CD4-positive, alpha-beta memory T cell (primary cell): ENCODE results near the gene MDK. TPM values are rescaled to one million over a fixed set of nuclear protein-coding genes. Genes with fewer than 3 reads are reported as not detected.
A peak's percentile ranks its signal among the peaks of the same experiment; 100 is the strongest.

Source experiments
- CTCF ChIA-PET: fragments of 350-600 bp; sonication (Branson Sonifier 250); formaldehyde crosslinking; loops from one replicate; lab custom pipeline; 2021; ENCODE audit warnings: inconsistent platforms; ENCODE audit not compliant: partially characterized antibody; lab: Charles Lee
- POLR2A ChIA-PET: fragments of 350-600 bp; sonication (Branson Sonifier 250); formaldehyde crosslinking; loops from one replicate; lab custom pipeline; 2021; ENCODE audit not compliant: partially characterized antibody; lab: Charles Lee
- DNase-seq, 5 donors: peaks; one replicate each; pipeline versions ENCODE4 v3.0.0 to v3.0.0-alpha.2; 2020 to 2022; ENCODE audit warnings: mixed read lengths in 1 of 5
- H3K27ac ChIP-seq: one replicate; pipeline ENCODE4 v1.7.0; 2013; ENCODE audit warnings: low read depth, low read length
- H3K27me3 ChIP-seq: 2 replicates; pipeline ENCODE4 v1.7.0; 2013; ENCODE audit warnings: mild to moderate bottlenecking, low read length, moderate library complexity; ENCODE audit not compliant: insufficient read depth
- H3K36me3 ChIP-seq: 2 replicates; pipeline ENCODE4 v1.7.0; 2013; ENCODE audit warnings: mild to moderate bottlenecking, low read length, moderate library complexity; ENCODE audit not compliant: insufficient read depth
- H3K4me1 ChIP-seq: 2 replicates; pipeline ENCODE4 v1.7.0; 2013; ENCODE audit warnings: mild to moderate bottlenecking, low read length, moderate library complexity; ENCODE audit not compliant: insufficient read depth
- H3K4me3 ChIP-seq, 2 donors: one replicate each; pipeline ENCODE4 v1.7.0; 2013; ENCODE audit warnings: low read length in 2 of 2, mild to moderate bottlenecking in 1 of 2
- H3K9me3 ChIP-seq, 2 donors: one replicate each; pipeline ENCODE4 v1.7.0; 2013; ENCODE audit warnings: low read length in 2 of 2, control low read depth in 1 of 2; ENCODE audit not compliant: control insufficient read depth in 1 of 2
- H3K27ac Mint-ChIP-seq, 7 donors: one replicate each; pipeline ENCODE4 v1.8.0; 2020 to 2021; ENCODE audit warnings: mixed read lengths in 7 of 7, mild to moderate bottlenecking in 6 of 7, inconsistent platforms in 3 of 7, moderate library complexity in 3 of 7
- H3K27me3 Mint-ChIP-seq, 2 donors: one replicate each; pipeline ENCODE4 v1.8.0; 2020 to 2021; ENCODE audit warnings: mixed read lengths in 2 of 2
- H3K36me3 Mint-ChIP-seq, 2 donors: one replicate each; pipeline ENCODE4 v1.8.0; 2020 to 2021; ENCODE audit warnings: mixed read lengths in 2 of 2, inconsistent platforms in 1 of 2, mild to moderate bottlenecking in 1 of 2
- H3K4me1 Mint-ChIP-seq, 4 donors: one replicate each; pipeline ENCODE4 v1.8.0; 2020 to 2021; ENCODE audit warnings: mixed read lengths in 4 of 4, mild to moderate bottlenecking in 1 of 4
- H3K4me3 Mint-ChIP-seq, 8 donors: one replicate each; pipeline ENCODE4 v1.8.0; 2020 to 2021; ENCODE audit warnings: mixed read lengths in 8 of 8, mild to moderate bottlenecking in 7 of 8, moderate library complexity in 6 of 8, inconsistent platforms in 3 of 8
- H3K9me3 Mint-ChIP-seq, 8 donors: one replicate each; pipeline ENCODE4 v1.8.0; 2020 to 2021; ENCODE audit warnings: mixed read lengths in 8 of 8, mild to moderate bottlenecking in 5 of 8, inconsistent platforms in 3 of 8, moderate library complexity in 1 of 8
- intact Hi-C: fragments of 100-400 bp; cut with micrococcal nuclease; formaldehyde crosslinking; loops from one replicate; pipeline ENCODE4 v1.15.1; 2023
- polyA plus RNA-seq, 2 donors: library from polyadenylated mRNA; unstranded; fragments of 300-500 nt; fragmentation: Illumina TruSeq; gene quantifications; one replicate each; pipeline ENCODE4 v1.2.3, GENCODE V29; 2021
- total RNA-seq, 2 experiments: library from RNA; stranded (reverse); gene quantifications; one replicate each; pipeline ENCODE4 v1.2.3, GENCODE V29; 2021

The MDK gene
- total and polyA plus RNA-seq, 4 experiments from 2014 or later: 4.7 to 5.6 TPM; not detected in 2

- Histone ChIP-seq H3K9me3 (no peaks in the 10 kb centered on the region), H3K27ac (peak within 1 kb of the TSS; percentile 83), H3K4me3 (peak within 1 kb of the TSS; percentile 83 to 89), H3K4me1 (peaks cover 84% of the 10 kb centered on the region), H3K27me3 (no peaks in the 10 kb centered on the region), H3K36me3 (no peaks in the 10 kb centered on the region)
- peaks cover 6 to 26% of the 10 kb centered on the region in 2 donors for H3K36me3 Mint-ChIP-seq
- ChIA-PET CTCF (interaction anchor here (0.6 to 17.9 kb wide), 10 partner anchors 7 to 42 kb away, joined by 3 to 469 read pairs (median 6); no protein-coding TSS in a partner anchor), POLR2A (interaction anchor here (0.8 to 14.7 kb wide), 6 partner anchors 8 to 34 kb away, joined by 3 to 334 read pairs (median 20); partner anchors contain the start of gene MDK)
- H3K9me3 Mint-ChIP-seq: peaks cover 0 to 2% (median 0%) of the 10 kb centered on the region in 8 donors
- intact Hi-C loops: loop anchor here (1.0 to 5.0 kb wide), 4 partner anchors 16 to 270 kb away; partner anchors contain the start of genes ATG13, HARBI1 and MDK
- peaks cover 49 to 94% (median 76%) of the 10 kb centered on the region in 4 donors for H3K4me1 Mint-ChIP-seq
- peak; percentile 87 to 99 (median 95) for DNase-seq
- peak within 1 kb of the TSS; percentile 92 to 99 (median 94) for H3K4me3 Mint-ChIP-seq
- H3K27me3 Mint-ChIP-seq: peaks cover 0 to 2% of the 10 kb centered on the region in 2 donors
- H3K27ac Mint-ChIP-seq: peak within 1 kb of the TSS; percentile 89 to 97 (median 94)
Observed at GRCh38 chr11:46346886-46347636, 34.4 kb upstream of the MDK start, which contains the start of gene DGKZ. DGKZ (plus strand) TSS chr11:46347463; CDS start chr11:46347660, 197 bp downstream.

DNA sequence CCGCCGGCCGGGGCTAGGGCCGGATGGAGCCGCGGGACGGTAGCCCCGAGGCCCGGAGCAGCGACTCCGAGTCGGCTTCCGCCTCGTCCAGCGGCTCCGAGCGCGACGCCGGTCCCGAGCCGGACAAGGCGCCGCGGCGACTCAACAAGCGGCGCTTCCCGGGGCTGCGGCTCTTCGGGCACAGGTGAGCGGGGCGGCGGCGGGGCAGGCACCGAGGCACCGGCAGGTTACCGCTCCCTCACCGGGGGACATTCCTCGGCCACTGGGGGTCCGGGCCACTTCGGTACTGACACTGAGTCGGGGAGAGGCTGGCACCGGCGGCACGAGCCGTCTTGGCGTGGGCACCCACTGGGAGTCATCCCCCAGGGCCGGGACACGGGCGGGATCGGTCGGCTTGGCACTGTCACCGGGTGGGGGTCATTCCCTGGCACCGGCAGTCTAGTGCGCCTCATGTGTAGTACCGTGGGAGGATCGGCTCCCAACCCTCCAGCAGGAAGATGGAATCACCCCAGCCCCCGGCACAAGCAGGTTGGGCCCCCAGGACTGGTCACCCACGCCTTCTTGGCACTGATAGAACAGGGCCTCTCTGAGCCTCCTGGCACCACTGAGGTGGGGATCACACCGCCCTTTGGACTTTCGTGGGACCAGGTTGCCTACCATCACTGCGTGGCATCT is 33.7 kb upstream of the MDK start:
- ChIA-PET POLR2A (interaction anchor here (0.8 to 14.7 kb wide), 9 partner anchors 9 to 270 kb away, joined by 3 to 334 read pairs (median 5); partner anchors contain the start of genes ATG13, HARBI1 and MDK), CTCF (interaction anchor here (0.6 to 17.9 kb wide), 10 partner anchors 8 to 181 kb away, joined by 3 to 469 read pairs (median 5); no protein-coding TSS in a partner anchor)

DNA sequence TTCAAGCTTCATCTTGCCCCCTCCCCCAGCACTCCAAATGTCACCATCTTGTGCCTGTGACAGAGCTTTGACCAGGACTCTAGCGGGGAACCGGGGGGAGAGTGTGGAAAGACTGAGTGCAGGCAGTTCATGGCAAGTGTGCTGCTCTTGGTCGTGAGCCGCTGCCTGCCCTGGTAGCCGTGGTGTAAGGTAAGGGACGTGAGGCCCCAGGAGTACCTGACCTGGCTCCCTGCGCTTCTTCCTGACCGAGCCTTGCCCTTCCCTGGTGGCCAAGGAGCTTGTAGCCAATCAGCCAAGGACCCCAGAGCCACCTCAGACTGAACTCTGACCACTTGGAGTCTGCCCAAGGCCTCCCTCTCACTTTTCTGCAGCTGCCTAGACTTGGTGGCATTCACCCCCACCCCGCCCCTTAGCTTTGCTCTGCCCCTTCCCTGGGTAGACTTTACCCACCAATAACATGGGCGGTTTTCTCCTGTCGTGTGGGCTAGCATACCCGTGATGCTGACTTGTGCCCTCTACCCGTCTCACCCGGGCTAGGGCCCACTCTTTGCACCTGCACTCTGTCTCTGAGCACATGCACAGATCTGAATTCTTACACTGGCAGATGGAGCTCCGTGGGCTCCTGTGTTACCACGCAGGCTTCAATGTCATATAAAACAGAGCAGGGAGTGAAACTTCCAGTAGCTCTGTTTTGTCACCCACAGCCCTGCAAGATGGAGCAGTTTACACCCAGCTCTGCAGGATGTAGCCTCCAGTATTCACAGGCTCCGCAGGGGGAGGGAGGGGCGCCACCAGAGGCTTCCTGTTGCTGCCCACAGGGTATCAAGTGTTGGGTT is 32.7 kb upstream of the MDK start:
- Histone ChIP-seq H3K27me3 (no peaks in the 10 kb centered on the region), H3K36me3 (peaks cover 5% of the 10 kb centered on the region), H3K4me3 (peak overlapping the region; percentile 83 to 89), H3K27ac (peak overlapping the region; percentile 83), H3K9me3 (no peaks in the 10 kb centered on the region), H3K4me1 (peaks cover 84% of the 10 kb centered on the region)
- peak; percentile 58 to 73 (median 61) for DNase-seq
- Mint-ChIP-seq H3K36me3 (peaks cover 6 to 32% of the 10 kb centered on the region in 2 donors), H3K4me1 (peaks cover 48 to 94% (median 76%) of the 10 kb centered on the region in 4 donors), H3K27ac (peak overlapping the region; percentile 89 to 97 (median 93)), H3K9me3 (peaks cover 0 to 2% (median 0%) of the 10 kb centered on the region in 8 donors), H3K27me3 (peaks cover 0 to 2% of the 10 kb centered on the region in 2 donors), H3K4me3 (peak overlapping the region; percentile 91 to 99 (median 94))
- ChIA-PET CTCF (interaction anchor here (0.5 to 17.9 kb wide), 16 partner anchors 8 to 432 kb away, joined by 3 to 469 read pairs (median 5); partner anchors contain the start of gene PEX16), POLR2A (interaction anchor here (0.8 to 14.7 kb wide), 14 partner anchors 8 to 430 kb away, joined by 3 to 334 read pairs (median 5); partner anchors contain the start of genes ATG13, HARBI1 and MDK)
- intact Hi-C loops: loop anchor here (2.0 to 5.0 kb wide), 2 partner anchors 34 to 228 kb away; partner anchors contain the start of genes MDK and PHF21A

More for the DNA sequence above, 33.7 kb upstream of the MDK start:
- H3K4me3 Mint-ChIP-seq: peak overlapping the region; percentile 91 to 99 (median 94)
- peak overlapping the region; percentile 83 to 89 for H3K4me3 ChIP-seq
- peaks cover 47 to 94% (median 73%) of the 10 kb centered on the region in 4 donors for H3K4me1 Mint-ChIP-seq
- H3K4me1 ChIP-seq: peaks cover 84% of the 10 kb centered on the region
- peak in 1 of 5 donors; percentile 51 for DNase-seq
- H3K27ac Mint-ChIP-seq: peak overlapping the region; percentile 53 to 97 (median 93)
- H3K9me3 ChIP-seq: no peaks in the 10 kb centered on the region
- H3K36me3 Mint-ChIP-seq: peaks cover 6 to 31% of the 10 kb centered on the region in 2 donors
- peak overlapping the region; percentile 83 for H3K27ac ChIP-seq
- intact Hi-C loops: loop anchor here (1.0 to 5.0 kb wide), 5 partner anchors 16 to 270 kb away; partner anchors contain the start of genes ATG13, HARBI1, MDK and PHF21A
- H3K36me3 ChIP-seq: no peaks in the 10 kb centered on the region
- peaks cover 0 to 2% of the 10 kb centered on the region in 2 donors for H3K27me3 Mint-ChIP-seq
- peaks cover 0 to 2% (median 0%) of the 10 kb centered on the region in 8 donors for H3K9me3 Mint-ChIP-seq
- H3K27me3 ChIP-seq: no peaks in the 10 kb centered on the region

GRCh38 chr11:46350695-46351094 is 30.8 kb upstream of the MDK start:
- Mint-ChIP-seq H3K27ac (peak overlapping the region in 5 of 7 donors; percentile 37 to 97 (median 71)), H3K36me3 (peaks cover 6 to 39% of the 10 kb centered on the region in 2 donors), H3K4me3 (peak overlapping the region in 7 of 8 donors; percentile 38 to 73 (median 48)), H3K9me3 (peaks cover 0 to 2% (median 0%) of the 10 kb centered on the region in 8 donors), H3K27me3 (peaks cover 0 to 2% of the 10 kb centered on the region in 2 donors), H3K4me1 (peaks cover 45 to 90% (median 71%) of the 10 kb centered on the region in 4 donors)
- POLR2A ChIA-PET: interaction anchor here (1.4 to 14.7 kb wide), 4 partner anchors 8 to 29 kb away, joined by 6 to 334 read pairs (median 148); partner anchors contain the start of gene MDK
- no peaks in the 10 kb centered on the region for H3K9me3 ChIP-seq
- intact Hi-C loops: no loop called here
- H3K4me1 ChIP-seq: peaks cover 85% of the 10 kb centered on the region
- H3K36me3 ChIP-seq: peaks cover 6% of the 10 kb centered on the region
- CTCF ChIA-PET: interaction anchor here (1.1 to 17.9 kb wide), 5 partner anchors 12 to 38 kb away, joined by 3 to 469 read pairs (median 5); no protein-coding TSS in a partner anchor
- H3K4me3 ChIP-seq: no peak overlapping the region
- H3K27me3 ChIP-seq: no peaks in the 10 kb centered on the region
- DNase-seq: no peak
- peak overlapping the region; percentile 69 for H3K27ac ChIP-seq

GRCh38 chr11:46351148-46351547 is 30.3 kb upstream of the MDK start:
- intact Hi-C loops: no loop called here
- Mint-ChIP-seq H3K4me1 (peaks cover 43 to 90% (median 70%) of the 10 kb centered on the region in 4 donors), H3K4me3 (peak overlapping the region; percentile 73 to 91 (median 83)), H3K9me3 (peaks cover 0 to 2% (median 0%) of the 10 kb centered on the region in 8 donors), H3K36me3 (peaks cover 7 to 42% of the 10 kb centered on the region in 2 donors), H3K27me3 (peaks cover 0 to 2% of the 10 kb centered on the region in 2 donors), H3K27ac (peak overlapping the region in 5 of 7 donors; percentile 82 to 97 (median 94))
- H3K4me3 ChIP-seq: peak overlapping the region in 1 of 2 donors; percentile 61
- no peaks in the 10 kb centered on the region for H3K9me3 ChIP-seq
- H3K4me1 ChIP-seq: peaks cover 85% of the 10 kb centered on the region
- ChIA-PET POLR2A (interaction anchor here (1.4 to 14.7 kb wide), 4 partner anchors 8 to 28 kb away, joined by 6 to 334 read pairs (median 148); partner anchors contain the start of gene MDK), CTCF (interaction anchor here (1.0 to 17.9 kb wide), 10 partner anchors 10 to 178 kb away, joined by 3 to 469 read pairs (median 7); no protein-coding TSS in a partner anchor)
- H3K27ac ChIP-seq: peak overlapping the region; percentile 69
- H3K27me3 ChIP-seq: no peaks in the 10 kb centered on the region
- no peak for DNase-seq
- peaks cover 11% of the 10 kb centered on the region for H3K36me3 ChIP-seq
